Parathyroid adenoma (tissue), 2 donors: ENCODE data around the gene KRTAP4-2.

Experiments used
- H2AFZ ChIP-seq: fragments of 300-600 bp; sonication (generic); one replicate; pipeline ENCODE4 v1.7.0; 2017; ENCODE audit warnings: antibody characterized with exemption, mild to moderate bottlenecking
- H3K27ac ChIP-seq: fragments of 300-600 bp; sonication (generic); one replicate; pipeline ENCODE4 v1.7.0; 2017
- H3K27me3 ChIP-seq: fragments of 300-600 bp; sonication (generic); one replicate; pipeline ENCODE4 v1.7.0; 2017; ENCODE audit warnings: low read length; ENCODE audit not compliant: control insufficient read depth, insufficient read depth
- H3K36me3 ChIP-seq: fragments of 300-600 bp; sonication (generic); one replicate; pipeline ENCODE4 v1.7.0; 2017; ENCODE audit warnings: low read length; ENCODE audit not compliant: control insufficient read depth, insufficient read depth
- H3K4me1 ChIP-seq: fragments of 300-600 bp; sonication (generic); one replicate; pipeline ENCODE4 v1.7.0; 2017; ENCODE audit warnings: control low read depth
- H3K4me2 ChIP-seq: fragments of 300-600 bp; sonication (generic); one replicate; pipeline ENCODE4 v1.7.0; 2017; ENCODE audit warnings: low read length
- H3K4me3 ChIP-seq: fragments of 300-600 bp; sonication (generic); one replicate; pipeline ENCODE4 v1.7.0; 2017; ENCODE audit warnings: low read depth, low read length
- H3K79me2 ChIP-seq: fragments of 300-600 bp; sonication (generic); one replicate; pipeline ENCODE4 v1.7.0; 2017; ENCODE audit warnings: control low read depth
- H3K9ac ChIP-seq: fragments of 300-600 bp; sonication (generic); one replicate; pipeline ENCODE4 v1.7.0; 2017; ENCODE audit warnings: mild to moderate bottlenecking
- H3K9me3 ChIP-seq: fragments of 300-600 bp; sonication (generic); one replicate; pipeline ENCODE4 v1.7.0; 2017; ENCODE audit warnings: low read length; ENCODE audit not compliant: control insufficient read depth
- CTCF ChIP-seq: fragments of 300-600 bp; sonication (generic); IDR thresholded peaks from one replicate; pipeline ENCODE4 v1.7.0; 2017; ENCODE audit warnings: antibody characterized with exemption, mild to moderate bottlenecking
- donor health status: primary hyperparathyroidism.

KRTAP4-2 gene

GRCh38 chr17:41212524-41213169 lies 34.6 kb upstream of the KRTAP4-2 start:
- no peak overlapping the region for H2AFZ ChIP-seq

DNA sequence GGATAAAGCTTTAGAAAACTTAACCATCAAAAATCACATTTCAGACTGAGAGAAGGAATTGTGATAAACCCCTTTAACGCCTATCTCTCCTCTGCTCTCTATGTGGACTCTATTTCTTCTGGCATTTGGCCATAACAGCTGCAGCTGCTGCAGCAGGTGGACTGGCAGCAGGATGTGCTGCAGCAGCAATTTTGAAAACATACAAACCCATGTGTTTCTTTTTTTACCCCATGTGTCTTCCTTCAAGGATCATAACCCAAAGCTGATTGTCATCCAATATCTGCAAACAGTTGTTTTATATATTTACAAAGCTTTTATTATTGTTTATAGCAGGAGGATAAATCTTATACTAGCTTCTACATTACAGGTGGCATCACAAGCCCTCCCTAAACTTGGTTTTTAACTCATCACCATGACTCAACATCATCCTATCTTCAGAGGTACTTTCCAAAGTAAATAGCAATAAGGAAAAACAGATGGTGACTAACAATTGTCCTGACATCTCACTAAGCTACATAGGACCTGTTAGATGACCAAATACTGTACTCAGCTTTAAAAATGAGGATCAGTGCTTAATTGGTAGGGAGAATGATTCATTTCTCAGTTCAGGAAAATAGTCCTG lies 33.9 kb upstream of the KRTAP4-2 start:
- Histone ChIP-seq H3K9ac (no peak overlapping the region), H3K79me2 (no peaks in the 10 kb centered on the region), H3K9me3 (no peaks in the 10 kb centered on the region), H3K4me3 (no peak overlapping the region), H3K27me3 (no peaks in the 10 kb centered on the region), H2AFZ (no peak overlapping the region), H3K4me2 (no peak overlapping the region), H3K36me3 (no peaks in the 10 kb centered on the region), H3K4me1 (no peaks in the 10 kb centered on the region), H3K27ac (no peak overlapping the region)
- no peak for TF ChIP-seq CTCF

More at GRCh38 chr17:41212524-41213169, 34.6 kb upstream of the KRTAP4-2 start:
- Histone ChIP-seq H3K4me3 (no peak overlapping the region), H3K4me1 (no peaks in the 10 kb centered on the region), H3K4me2 (no peak overlapping the region), H3K27me3 (no peaks in the 10 kb centered on the region), H3K9me3 (no peaks in the 10 kb centered on the region), H3K79me2 (no peaks in the 10 kb centered on the region), H3K27ac (no peak overlapping the region), H3K36me3 (no peaks in the 10 kb centered on the region), H3K9ac (no peak overlapping the region)
- TF ChIP-seq CTCF, result no peak

- no peak for TF ChIP-seq CTCF
- Histone ChIP-seq H3K4me2 (no peak overlapping the region), H3K9me3 (no peaks in the 10 kb centered on the region), H3K79me2 (no peaks in the 10 kb centered on the region), H3K27ac (no peak overlapping the region), H3K36me3 (no peaks in the 10 kb centered on the region), H2AFZ (no peak overlapping the region), H3K27me3 (no peaks in the 10 kb centered on the region), H3K9ac (no peak overlapping the region), H3K4me3 (no peak overlapping the region), H3K4me1 (no peaks in the 10 kb centered on the region)
These were observed 21.5 kb upstream of the KRTAP4-2 start for GRCh38 chr17:41199421-41200078.

GRCh38 chr17:41196068-41196467 lies 18.0 kb upstream of the KRTAP4-2 start:
- Histone ChIP-seq H3K27me3 (no peaks in the 10 kb centered on the region), H3K36me3 (no peaks in the 10 kb centered on the region), H3K9me3 (no peaks in the 10 kb centered on the region), H3K27ac (no peak overlapping the region), H3K9ac (no peak overlapping the region), H3K4me3 (no peak overlapping the region), H2AFZ (no peak overlapping the region), H3K4me1 (no peaks in the 10 kb centered on the region), H3K4me2 (no peak overlapping the region), H3K79me2 (no peaks in the 10 kb centered on the region)
- no peak for TF ChIP-seq CTCF
